Subcutaneous adipose tissue (tissue), 4 donors: ENCODE results near the gene REXO5. TPM values are rescaled to one million over a fixed set of nuclear protein-coding genes. Genes with fewer than 3 reads are reported as not detected.

Experiments
- small RNA-seq: library from RNA; depleted of rRNA; stranded (forward); fragments of <200 nt; gene quantifications from one replicate; pipeline ENCODE3, GENCODE V24; 2016
- total RNA-seq, 4 donors: library from RNA; depleted of rRNA; stranded (reverse); fragments of >200 nt; gene quantifications; one replicate each; pipeline ENCODE4 v1.1.0, GENCODE V29; 2016
- TF ChIP-seq, protein P1 (sequence below): fragments of 450-650 bp; IDR thresholded peaks from one replicate; pipeline ENCODE4 v1.5.1; 2016; ENCODE audit warnings: low read depth, mild to moderate bottlenecking, control low read depth, antibody characterized with exemption, moderate library complexity

Gene REXO5
- total RNA-seq, 4 donors from 2014 or later, result 3.6 to 6.5 (median 5.3) TPM

DNA sequence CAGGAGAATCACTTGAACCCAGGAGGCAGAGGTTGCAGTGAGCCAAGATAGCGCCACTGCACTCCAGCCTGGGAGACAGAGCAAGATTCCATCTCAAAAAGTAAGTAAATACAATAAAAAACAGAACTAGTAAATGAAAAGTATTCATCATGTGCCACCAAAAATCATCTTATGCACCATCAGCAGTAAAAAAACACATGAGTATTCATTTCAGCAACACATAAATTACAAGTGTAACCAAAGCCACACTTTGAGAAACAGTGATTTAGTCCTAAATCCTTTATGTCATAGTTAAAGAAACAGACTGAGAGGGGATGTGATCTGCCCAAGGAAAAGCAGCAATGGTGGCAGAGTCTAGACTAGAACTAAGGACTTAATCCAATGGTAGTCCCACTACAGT lies 80.9 kb downstream of the REXO5 start:
- TF ChIP-seq, protein P1, sequence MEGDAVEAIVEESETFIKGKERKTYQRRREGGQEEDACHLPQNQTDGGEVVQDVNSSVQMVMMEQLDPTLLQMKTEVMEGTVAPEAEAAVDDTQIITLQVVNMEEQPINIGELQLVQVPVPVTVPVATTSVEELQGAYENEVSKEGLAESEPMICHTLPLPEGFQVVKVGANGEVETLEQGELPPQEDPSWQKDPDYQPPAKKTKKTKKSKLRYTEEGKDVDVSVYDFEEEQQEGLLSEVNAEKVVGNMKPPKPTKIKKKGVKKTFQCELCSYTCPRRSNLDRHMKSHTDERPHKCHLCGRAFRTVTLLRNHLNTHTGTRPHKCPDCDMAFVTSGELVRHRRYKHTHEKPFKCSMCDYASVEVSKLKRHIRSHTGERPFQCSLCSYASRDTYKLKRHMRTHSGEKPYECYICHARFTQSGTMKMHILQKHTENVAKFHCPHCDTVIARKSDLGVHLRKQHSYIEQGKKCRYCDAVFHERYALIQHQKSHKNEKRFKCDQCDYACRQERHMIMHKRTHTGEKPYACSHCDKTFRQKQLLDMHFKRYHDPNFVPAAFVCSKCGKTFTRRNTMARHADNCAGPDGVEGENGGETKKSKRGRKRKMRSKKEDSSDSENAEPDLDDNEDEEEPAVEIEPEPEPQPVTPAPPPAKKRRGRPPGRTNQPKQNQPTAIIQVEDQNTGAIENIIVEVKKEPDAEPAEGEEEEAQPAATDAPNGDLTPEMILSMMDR, result no peak

DNA sequence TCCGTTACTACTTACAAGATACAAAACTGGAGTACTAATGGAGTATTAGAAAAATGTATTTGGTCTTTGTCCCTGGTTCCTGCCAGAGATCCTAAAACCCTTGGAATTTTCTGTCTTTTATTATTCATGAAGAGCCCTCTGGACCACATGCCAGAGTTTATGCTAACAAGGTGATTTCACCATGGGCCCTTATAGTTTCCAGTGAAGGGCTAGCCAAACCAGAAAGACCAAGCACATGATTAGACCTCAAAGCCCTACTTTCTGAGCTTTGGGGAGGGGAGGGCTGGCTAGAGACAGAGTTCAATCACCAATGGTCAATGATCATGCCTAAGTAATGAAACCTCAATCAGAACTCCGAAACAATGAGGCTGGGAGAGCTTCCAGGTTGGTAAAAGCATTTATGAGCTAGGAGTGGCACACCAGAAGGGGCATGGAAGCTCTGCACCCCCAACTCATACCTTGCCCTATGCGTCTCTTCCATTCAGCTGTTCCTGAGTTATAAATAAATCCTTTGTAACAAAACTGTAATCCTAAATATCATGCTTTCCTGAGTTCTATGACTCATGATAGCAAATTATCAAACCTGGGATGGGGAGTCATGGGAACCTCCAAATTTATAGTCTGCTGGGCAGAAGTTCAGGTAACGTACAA lies 83.4 kb downstream of the REXO5 start:
- TF ChIP-seq, protein P1, result no peak

DNA sequence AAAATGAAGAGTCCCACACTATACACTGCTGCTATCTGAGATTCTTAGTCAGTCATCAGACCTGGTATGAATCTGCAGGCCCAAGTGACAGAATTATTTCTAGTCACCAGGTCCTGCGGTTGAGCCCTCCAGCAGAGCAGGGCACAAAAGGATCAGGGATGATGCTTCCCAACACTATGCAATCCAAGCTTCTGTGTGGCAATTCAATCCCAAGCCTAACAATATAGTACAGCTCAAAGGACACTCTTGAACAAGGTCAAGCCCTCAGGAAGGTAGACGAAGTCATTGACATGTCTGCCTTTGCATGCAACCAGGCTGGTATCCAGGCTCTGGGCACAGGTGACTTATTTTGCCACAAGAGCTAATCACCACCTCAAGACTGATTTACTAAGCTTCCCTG lies 88.1 kb downstream of the REXO5 start:
- TF ChIP-seq, protein P1, result no peak

DNA sequence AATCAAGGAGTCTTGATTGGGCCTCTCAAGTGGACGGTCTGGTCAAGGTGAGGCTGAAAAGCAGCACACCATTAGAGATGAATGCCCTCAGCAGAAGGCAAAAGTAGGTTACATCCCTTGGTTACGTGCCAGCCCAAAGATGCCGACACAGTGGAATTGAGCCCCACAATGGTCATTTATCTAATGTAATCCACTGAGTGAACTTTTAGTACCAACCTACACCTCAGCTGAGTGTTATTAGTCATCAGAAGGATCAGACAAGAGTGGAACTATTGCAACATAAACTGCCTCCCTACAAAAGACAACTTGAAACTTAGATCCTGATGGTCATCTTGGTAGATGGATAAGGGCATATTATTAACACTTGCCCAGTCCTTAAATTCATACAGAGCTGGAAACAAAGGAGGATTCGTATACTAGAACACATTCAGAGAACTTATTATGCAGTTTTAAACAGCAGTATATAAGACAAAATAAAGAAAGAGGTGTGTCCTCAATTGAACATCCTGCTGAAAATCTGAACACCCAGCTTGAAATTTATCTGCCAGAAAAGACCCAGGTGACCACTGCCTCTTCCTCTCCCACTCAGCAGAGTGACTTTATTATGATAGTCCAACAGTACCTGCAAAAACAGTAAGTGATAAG lies 91.0 kb downstream of the REXO5 start:
- TF ChIP-seq, protein P1, result no peak

DNA sequence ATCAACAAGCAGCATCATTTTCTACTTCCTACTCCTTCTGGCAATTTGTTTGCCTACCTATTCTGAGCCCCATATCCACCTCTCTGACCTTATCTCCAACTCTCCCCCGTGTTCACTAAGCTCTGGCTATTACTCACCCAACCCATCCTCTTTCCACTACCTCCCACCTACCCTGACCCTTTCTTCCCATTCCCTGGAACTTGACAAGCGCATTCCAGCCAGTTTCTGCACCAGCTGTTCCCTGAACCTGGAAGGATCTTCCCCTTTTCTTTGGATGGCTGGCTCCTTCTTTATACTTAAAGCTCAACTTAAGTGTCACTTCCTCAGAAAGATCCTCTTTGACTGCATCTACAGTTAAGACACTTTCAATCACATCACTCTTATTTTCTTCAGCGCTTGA lies 91.6 kb downstream of the REXO5 start:
- TF ChIP-seq, protein P1, result no peak

DNA sequence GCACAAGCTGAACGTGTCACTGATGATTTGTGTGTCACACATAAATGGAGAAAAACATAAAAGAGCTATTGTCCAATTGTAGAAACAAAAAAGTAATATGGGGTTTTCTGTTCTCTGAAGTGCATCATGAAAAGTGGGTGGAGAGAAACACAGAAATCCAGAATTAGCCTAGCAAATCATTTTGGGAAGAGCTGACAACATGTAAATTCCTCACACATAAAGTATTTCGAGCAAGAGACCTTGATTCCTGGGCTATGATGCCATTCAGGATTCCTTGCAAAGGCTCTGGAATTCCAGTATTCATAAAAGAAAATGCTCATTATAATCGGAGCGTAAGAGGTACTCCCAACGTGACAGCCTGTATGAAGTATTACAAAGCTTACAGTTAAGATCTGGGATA lies 92.7 kb downstream of the REXO5 start:
- TF ChIP-seq, protein P1, result no peak

Small RNAs within 50 kb of the gene (small RNA-seq; reads per million reads assigned to genes)
- gene RF00618 (not detected), gene RNU6-944P (not detected)

Other genes starting within 250 kb of the REXO5 start
- gene ACSM2B, start 230.2 kb upstream of the REXO5 start, total RNA-seq, result not detected
- gene ACSM1, start 108.8 kb upstream of the REXO5 start, total RNA-seq, result under 1 TPM in 1 of 4 donors, not detected in 3; 0.98 TPM
- gene THUMPD1, start 64.7 kb upstream of the REXO5 start, total RNA-seq, result 10 to 100 TPM; 36.9 to 65.1 (median 55.2) TPM
- 1 to 10 TPM in 3 of 4 donors, under 1 TPM in 1; 0.66 to 4.4 (median 1.6) TPM for gene ACSM3, start 42.5 kb upstream of the REXO5 start, total RNA-seq
- gene ERI2, start 55 bp upstream of the REXO5 start, total RNA-seq, result 10 to 100 TPM; 14.7 to 61.0 (median 21.6) TPM
- 10 to 100 TPM; 34.8 to 68.6 (median 43.8) TPM for gene DCUN1D3, start 93.8 kb downstream of the REXO5 start, total RNA-seq
- gene LYRM1, start 94.2 kb downstream of the REXO5 start, total RNA-seq, result 100 to 1,000 TPM in 1 of 4 donors, 10 to 100 TPM in 3; 37.1 to 106 (median 61.9) TPM